ENCODE results near the gene RAB11A. TPM values are rescaled to one million over a fixed set of nuclear protein-coding genes. Genes with fewer than 3 reads are reported as not detected.
"Not testable (repeated sequence)": the region's sequence is repeated elsewhere in the genome, so short reads cannot be mapped to it uniquely, and the experiment has no call there.

RAB11A gene
- polyA plus RNA-seq, 2 donors, result 399 to 610 TPM

GRCh38 chr15:65867933-65868332 is 1.4 kb upstream of the RAB11A start:
- H3K4me1 ChIP-seq (ENCODE audit: control insufficient read depth in 2 of 2, insufficient read depth in 2 of 2, low read length in 1 of 2); H3K9me3 ChIP-seq (ENCODE audit: control insufficient read depth in 2 of 2, insufficient read depth in 1 of 2, low read depth in 1 of 2, low read length in 1 of 2); H3K4me3 ChIP-seq (ENCODE audit: low read depth in 1 of 2, low read length in 2 of 2); H3K36me3 ChIP-seq (ENCODE audit: control insufficient read depth in 2 of 2, insufficient read depth in 2 of 2, low read length in 1 of 2); H3K27me3 ChIP-seq (ENCODE audit: control insufficient read depth in 1 of 2, insufficient read depth in 2 of 2, low read length in 2 of 2); H3K27ac ChIP-seq (ENCODE audit: low read depth in 2 of 2, low read length in 1 of 2): not testable (repeated sequence)
- 95 to 96% methylated on average over 6 of the region's 6 CpGs for WGBS, 2 donors

DNA sequence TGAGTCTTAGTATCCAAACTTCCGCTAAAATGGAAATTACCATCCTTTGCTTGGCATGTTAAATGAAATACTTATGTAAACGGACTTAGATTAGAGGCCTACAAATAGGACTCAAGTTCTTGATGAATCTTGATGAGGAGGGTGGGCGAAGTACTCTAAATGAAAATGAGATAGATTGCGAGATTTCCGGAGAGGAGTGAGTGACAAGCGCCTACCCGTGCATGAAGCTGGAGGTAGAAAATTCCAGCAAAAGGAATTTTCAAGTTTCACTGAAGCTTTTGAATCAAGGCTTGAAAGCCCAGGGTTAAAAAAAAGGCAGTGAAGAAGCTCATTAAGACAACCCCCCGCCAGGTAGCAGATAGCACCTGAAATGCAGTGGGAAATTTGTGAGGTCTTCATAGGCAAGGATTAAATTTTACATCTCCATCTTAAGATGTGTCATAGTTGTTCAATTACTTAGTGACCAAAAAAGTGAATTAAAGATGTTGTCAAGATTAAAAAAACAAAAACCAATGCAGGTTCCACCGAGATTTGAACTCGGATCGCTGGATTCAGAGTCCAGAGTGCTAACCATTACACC is 655 bp upstream of the RAB11A start:
- 66% methylated on average over 11 of the region's 11 CpGs for WGBS, 2 donors
- no peaks in the 10 kb centered on the region for H3K36me3 ChIP-seq (ENCODE audit: control insufficient read depth in 2 of 2, insufficient read depth in 2 of 2, low read length in 1 of 2)
- no peaks in the 10 kb centered on the region for H3K9me3 ChIP-seq (ENCODE audit: control insufficient read depth in 2 of 2, insufficient read depth in 1 of 2, low read depth in 1 of 2, low read length in 1 of 2)
- peak overlapping the region; percentile 95 to 99 for H3K27ac ChIP-seq (ENCODE audit: low read depth in 2 of 2, low read length in 1 of 2)
- H3K4me1 ChIP-seq (ENCODE audit: control insufficient read depth in 2 of 2, insufficient read depth in 2 of 2, low read length in 1 of 2), result peaks cover 0 to 3% of the 10 kb centered on the region in 2 donors
- no peaks in the 10 kb centered on the region for H3K27me3 ChIP-seq (ENCODE audit: control insufficient read depth in 1 of 2, insufficient read depth in 2 of 2, low read length in 2 of 2)
- H3K4me3 ChIP-seq (ENCODE audit: low read depth in 1 of 2, low read length in 2 of 2), result peak overlapping the region in 1 of 2 donors; percentile 98

DNA sequence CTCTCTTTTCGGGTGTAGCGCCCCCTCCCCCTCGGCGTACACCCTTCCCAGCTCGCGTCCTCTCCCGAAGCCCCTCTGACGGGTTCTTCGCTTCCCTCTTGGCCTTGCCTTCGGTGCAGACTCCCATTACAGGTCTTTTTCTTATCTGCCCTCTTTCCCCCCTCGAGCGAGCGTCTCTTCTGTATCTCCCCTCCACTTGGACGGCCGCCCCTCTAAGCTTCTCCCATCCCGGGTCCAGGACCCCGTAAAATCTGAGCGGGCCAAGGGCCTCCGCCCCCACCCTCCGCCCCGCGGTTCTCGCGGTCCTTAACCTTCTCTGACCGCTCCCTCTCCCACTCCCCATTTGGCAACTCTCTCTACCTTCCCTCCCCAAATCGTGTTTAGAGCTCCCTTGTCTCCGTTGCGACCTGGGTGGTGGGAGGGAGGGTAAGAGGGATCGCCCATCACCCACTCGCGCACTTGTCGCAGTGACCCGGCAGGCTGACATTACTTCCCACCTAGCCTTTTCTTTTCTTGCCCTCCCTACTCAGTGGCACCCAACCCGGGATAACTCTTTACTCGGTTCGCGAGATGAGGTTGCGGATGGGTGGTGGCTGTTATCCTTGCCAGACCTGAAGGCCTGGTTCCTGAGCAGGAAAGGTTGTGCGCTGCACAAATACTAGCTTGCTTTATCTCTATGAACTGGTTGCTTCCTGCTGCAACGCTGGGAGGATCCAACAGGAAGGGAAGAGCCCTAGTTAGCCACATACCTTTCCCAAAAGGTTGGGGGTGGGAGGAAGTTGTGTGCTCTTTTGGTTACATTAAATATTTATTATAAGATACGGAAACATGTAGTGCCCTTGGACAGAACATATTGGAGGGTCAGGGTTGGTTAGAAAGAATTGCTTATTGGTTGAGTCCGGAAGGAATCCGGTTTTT is 922 bp downstream of the RAB11A start:
- Histone ChIP-seq H3K4me1 (ENCODE audit: control insufficient read depth in 2 of 2, insufficient read depth in 2 of 2, low read length in 1 of 2) (peaks cover 0 to 3% of the 10 kb centered on the region in 2 donors), H3K27me3 (ENCODE audit: control insufficient read depth in 1 of 2, insufficient read depth in 2 of 2, low read length in 2 of 2) (no peaks in the 10 kb centered on the region), H3K27ac (ENCODE audit: low read depth in 2 of 2, low read length in 1 of 2) (peak overlapping the region; percentile 95 to 99), H3K36me3 (ENCODE audit: control insufficient read depth in 2 of 2, insufficient read depth in 2 of 2, low read length in 1 of 2) (peaks cover 0 to 1% of the 10 kb centered on the region in 2 donors), H3K9me3 (ENCODE audit: control insufficient read depth in 2 of 2, insufficient read depth in 1 of 2, low read depth in 1 of 2, low read length in 1 of 2) (no peaks in the 10 kb centered on the region), H3K4me3 (ENCODE audit: low read depth in 1 of 2, low read length in 2 of 2) (peak overlapping the region; percentile 91 to 98)
- 1% methylated on average over 43 of the region's 43 CpGs for WGBS, 2 donors

GRCh38 chr15:65870889-65871533 is 1.7 kb downstream of the RAB11A start:
- peaks cover 0 to 3% of the 10 kb centered on the region in 2 donors for H3K4me1 ChIP-seq (ENCODE audit: control insufficient read depth in 2 of 2, insufficient read depth in 2 of 2, low read length in 1 of 2)
- H3K27me3 ChIP-seq (ENCODE audit: control insufficient read depth in 1 of 2, insufficient read depth in 2 of 2, low read length in 2 of 2), result no peaks in the 10 kb centered on the region
- H3K36me3 ChIP-seq (ENCODE audit: control insufficient read depth in 2 of 2, insufficient read depth in 2 of 2, low read length in 1 of 2), result peaks cover 0 to 1% of the 10 kb centered on the region in 2 donors
- 16 to 20% methylated on average over 2 of the region's 2 CpGs for WGBS, 2 donors
- H3K4me3 ChIP-seq (ENCODE audit: low read depth in 1 of 2, low read length in 2 of 2), result peak overlapping the region; percentile 91 to 98
- no peaks in the 10 kb centered on the region for H3K9me3 ChIP-seq (ENCODE audit: control insufficient read depth in 2 of 2, insufficient read depth in 1 of 2, low read depth in 1 of 2, low read length in 1 of 2)
- H3K27ac ChIP-seq (ENCODE audit: low read depth in 2 of 2, low read length in 1 of 2), result peak overlapping the region; percentile 53 to 95

- Histone ChIP-seq H3K4me3 (ENCODE audit: low read depth in 1 of 2, low read length in 2 of 2) (peak overlapping the region; percentile 28 to 98), H3K27ac (ENCODE audit: low read depth in 2 of 2, low read length in 1 of 2) (peak overlapping the region; percentile 71 to 82)
- H3K9me3 ChIP-seq (ENCODE audit: control insufficient read depth in 2 of 2, insufficient read depth in 1 of 2, low read depth in 1 of 2, low read length in 1 of 2); H3K27me3 ChIP-seq (ENCODE audit: control insufficient read depth in 1 of 2, insufficient read depth in 2 of 2, low read length in 2 of 2); H3K4me1 ChIP-seq (ENCODE audit: control insufficient read depth in 2 of 2, insufficient read depth in 2 of 2, low read length in 1 of 2); H3K36me3 ChIP-seq (ENCODE audit: control insufficient read depth in 2 of 2, insufficient read depth in 2 of 2, low read length in 1 of 2): not testable (repeated sequence)
- 85 to 87% methylated on average over 8 to 9 of the region's 9 CpGs for WGBS, 2 donors
Measured at GRCh38 chr15:65871886-65872285, 2.6 kb downstream of the RAB11A start.

- not testable (repeated sequence) for H3K27me3 ChIP-seq (ENCODE audit: control insufficient read depth in 1 of 2, insufficient read depth in 2 of 2, low read length in 2 of 2); H3K4me3 ChIP-seq (ENCODE audit: low read depth in 1 of 2, low read length in 2 of 2); H3K36me3 ChIP-seq (ENCODE audit: control insufficient read depth in 2 of 2, insufficient read depth in 2 of 2, low read length in 1 of 2); H3K4me1 ChIP-seq (ENCODE audit: control insufficient read depth in 2 of 2, insufficient read depth in 2 of 2, low read length in 1 of 2); H3K9me3 ChIP-seq (ENCODE audit: control insufficient read depth in 2 of 2, insufficient read depth in 1 of 2, low read depth in 1 of 2, low read length in 1 of 2)
- peak overlapping the region in 1 of 2 donors; percentile 26 for H3K27ac ChIP-seq (ENCODE audit: low read depth in 2 of 2, low read length in 1 of 2)
- 67 to 74% methylated on average over 5 of the region's 5 CpGs for WGBS, 2 donors
Measured at GRCh38 chr15:65872596-65872995, 3.3 kb downstream of the RAB11A start.

DNA sequence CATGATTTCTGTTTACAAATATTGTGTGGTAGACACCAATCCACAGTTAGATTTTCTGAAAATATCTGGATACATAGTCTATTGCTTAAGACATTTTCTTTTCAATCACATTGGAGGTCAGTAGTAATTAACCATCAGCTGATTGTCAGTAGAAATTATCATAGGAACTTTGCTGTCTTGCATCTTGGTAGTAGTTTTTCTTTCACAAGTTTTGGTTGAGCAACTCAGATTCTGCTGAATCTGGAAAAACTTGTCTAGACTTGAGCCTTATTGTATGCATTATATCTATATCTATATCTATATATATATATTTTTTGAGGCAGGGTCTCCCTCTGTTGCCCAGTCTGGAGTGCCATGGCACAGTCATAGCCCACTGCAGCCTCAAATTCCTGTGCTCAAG is 4.0 kb downstream of the RAB11A start:
- no peak overlapping the region for H3K4me3 ChIP-seq (ENCODE audit: low read depth in 1 of 2, low read length in 2 of 2)
- H3K4me1 ChIP-seq (ENCODE audit: control insufficient read depth in 2 of 2, insufficient read depth in 2 of 2, low read length in 1 of 2), result peaks cover 0 to 3% of the 10 kb centered on the region in 2 donors
- no peak overlapping the region for H3K27ac ChIP-seq (ENCODE audit: low read depth in 2 of 2, low read length in 1 of 2)
- H3K27me3 ChIP-seq (ENCODE audit: control insufficient read depth in 1 of 2, insufficient read depth in 2 of 2, low read length in 2 of 2), result no peaks in the 10 kb centered on the region
- no peaks in the 10 kb centered on the region for H3K9me3 ChIP-seq (ENCODE audit: control insufficient read depth in 2 of 2, insufficient read depth in 1 of 2, low read depth in 1 of 2, low read length in 1 of 2)
- H3K36me3 ChIP-seq (ENCODE audit: control insufficient read depth in 2 of 2, insufficient read depth in 2 of 2, low read length in 1 of 2), result peaks cover 3 to 6% of the 10 kb centered on the region in 2 donors

- peaks cover 4 to 8% of the 10 kb centered on the region in 2 donors for H3K36me3 ChIP-seq (ENCODE audit: control insufficient read depth in 2 of 2, insufficient read depth in 2 of 2, low read length in 1 of 2)
- H3K4me3 ChIP-seq (ENCODE audit: low read depth in 1 of 2, low read length in 2 of 2), result no peak overlapping the region
- H3K27ac ChIP-seq (ENCODE audit: low read depth in 2 of 2, low read length in 1 of 2), result no peak overlapping the region
- H3K27me3 ChIP-seq (ENCODE audit: control insufficient read depth in 1 of 2, insufficient read depth in 2 of 2, low read length in 2 of 2), result no peaks in the 10 kb centered on the region
- peaks cover 0 to 3% of the 10 kb centered on the region in 2 donors for H3K4me1 ChIP-seq (ENCODE audit: control insufficient read depth in 2 of 2, insufficient read depth in 2 of 2, low read length in 1 of 2)
- 90 to 93% methylated on average over 1 of the region's 1 CpG for WGBS, 2 donors
- no peaks in the 10 kb centered on the region for H3K9me3 ChIP-seq (ENCODE audit: control insufficient read depth in 2 of 2, insufficient read depth in 1 of 2, low read depth in 1 of 2, low read length in 1 of 2)
Measured at GRCh38 chr15:65875458-65875857, 6.2 kb downstream of the RAB11A start.

- Histone ChIP-seq H3K4me1 (ENCODE audit: control insufficient read depth in 2 of 2, insufficient read depth in 2 of 2, low read length in 1 of 2) (no peaks in the 10 kb centered on the region), H3K4me3 (ENCODE audit: low read depth in 1 of 2, low read length in 2 of 2) (no peak overlapping the region), H3K36me3 (ENCODE audit: control insufficient read depth in 2 of 2, insufficient read depth in 2 of 2, low read length in 1 of 2) (peaks cover 4 to 8% of the 10 kb centered on the region in 2 donors), H3K27ac (ENCODE audit: low read depth in 2 of 2, low read length in 1 of 2) (no peak overlapping the region), H3K9me3 (ENCODE audit: control insufficient read depth in 2 of 2, insufficient read depth in 1 of 2, low read depth in 1 of 2, low read length in 1 of 2) (no peaks in the 10 kb centered on the region), H3K27me3 (ENCODE audit: control insufficient read depth in 1 of 2, insufficient read depth in 2 of 2, low read length in 2 of 2) (no peaks in the 10 kb centered on the region)
- WGBS, 2 donors, result 93 to 95% methylated on average over 3 of the region's 3 CpGs
Measured at GRCh38 chr15:65877749-65878148, 8.5 kb downstream of the RAB11A start.
